GM19351 (cell line): ENCODE data around the gene EXOC6B.
"Not testable (repeated sequence)": the region's sequence is repeated elsewhere in the genome, so short reads cannot be mapped to it uniquely, and the experiment has no call there.

ENCODE experiments used
- ATAC-seq: cut with Tn5 transposase; IDR thresholded peaks from one replicate; pipeline ENCODE4 v1.9.1; 2021; ENCODE audit warnings: mild to moderate bottlenecking, moderate library complexity; ENCODE audit not compliant: unreplicated experiment

Gene EXOC6B

GRCh38 chr2:72619626-72620025, 206.2 kb downstream of the EXOC6B start:
- ATAC-seq = no peak

- no peak for ATAC-seq
These were observed 211.9 kb downstream of the EXOC6B start for GRCh38 chr2:72613931-72614330.

- ATAC-seq = no peak
These were observed 213.1 kb downstream of the EXOC6B start for GRCh38 chr2:72612614-72613160.

- ATAC-seq = no peak
These were observed 218.6 kb downstream of the EXOC6B start for GRCh38 chr2:72607189-72607588.

GRCh38 chr2:72605836-72606442, 219.9 kb downstream of the EXOC6B start:
- no peak for ATAC-seq

GRCh38 chr2:72604468-72604867, 221.4 kb downstream of the EXOC6B start:
- ATAC-seq = no peak

- ATAC-seq = no peak
These were observed 222.4 kb downstream of the EXOC6B start for GRCh38 chr2:72603481-72603880.

GRCh38 chr2:72602711-72603110, 223.1 kb downstream of the EXOC6B start:
- no peak for ATAC-seq

- ATAC-seq = no peak
These were observed 223.7 kb downstream of the EXOC6B start for GRCh38 chr2:72602095-72602494.

- ATAC-seq = not testable (repeated sequence)
These were observed 242.0 kb downstream of the EXOC6B start for GRCh38 chr2:72583836-72584235.

GRCh38 chr2:72583376-72583775, 242.5 kb downstream of the EXOC6B start:
- no peak for ATAC-seq

- no peak for ATAC-seq
These were observed 244.2 kb downstream of the EXOC6B start for GRCh38 chr2:72581560-72582181.

GRCh38 chr2:72579591-72580180, 246.1 kb downstream of the EXOC6B start:
- peak; percentile 64 for ATAC-seq

GRCh38 chr2:72576861-72577260, 249.0 kb downstream of the EXOC6B start:
- no peak for ATAC-seq

GRCh38 chr2:72576459-72576858, 249.4 kb downstream of the EXOC6B start:
- no peak for ATAC-seq

- ATAC-seq = no peak
These were observed 250.9 kb downstream of the EXOC6B start for GRCh38 chr2:72574886-72575285.

GRCh38 chr2:72573232-72573631, 252.6 kb downstream of the EXOC6B start:
- no peak for ATAC-seq

- no peak for ATAC-seq
These were observed 253.3 kb downstream of the EXOC6B start for GRCh38 chr2:72572501-72572900.

- ATAC-seq = no peak
These were observed 255.4 kb downstream of the EXOC6B start for GRCh38 chr2:72570413-72570812.

- ATAC-seq = no peak
These were observed 263.2 kb downstream of the EXOC6B start for GRCh38 chr2:72562451-72563153.

GRCh38 chr2:72561621-72562318, 264.1 kb downstream of the EXOC6B start:
- no peak for ATAC-seq
